ENCODE results near the gene ERFL.

ERFL gene

DNA sequence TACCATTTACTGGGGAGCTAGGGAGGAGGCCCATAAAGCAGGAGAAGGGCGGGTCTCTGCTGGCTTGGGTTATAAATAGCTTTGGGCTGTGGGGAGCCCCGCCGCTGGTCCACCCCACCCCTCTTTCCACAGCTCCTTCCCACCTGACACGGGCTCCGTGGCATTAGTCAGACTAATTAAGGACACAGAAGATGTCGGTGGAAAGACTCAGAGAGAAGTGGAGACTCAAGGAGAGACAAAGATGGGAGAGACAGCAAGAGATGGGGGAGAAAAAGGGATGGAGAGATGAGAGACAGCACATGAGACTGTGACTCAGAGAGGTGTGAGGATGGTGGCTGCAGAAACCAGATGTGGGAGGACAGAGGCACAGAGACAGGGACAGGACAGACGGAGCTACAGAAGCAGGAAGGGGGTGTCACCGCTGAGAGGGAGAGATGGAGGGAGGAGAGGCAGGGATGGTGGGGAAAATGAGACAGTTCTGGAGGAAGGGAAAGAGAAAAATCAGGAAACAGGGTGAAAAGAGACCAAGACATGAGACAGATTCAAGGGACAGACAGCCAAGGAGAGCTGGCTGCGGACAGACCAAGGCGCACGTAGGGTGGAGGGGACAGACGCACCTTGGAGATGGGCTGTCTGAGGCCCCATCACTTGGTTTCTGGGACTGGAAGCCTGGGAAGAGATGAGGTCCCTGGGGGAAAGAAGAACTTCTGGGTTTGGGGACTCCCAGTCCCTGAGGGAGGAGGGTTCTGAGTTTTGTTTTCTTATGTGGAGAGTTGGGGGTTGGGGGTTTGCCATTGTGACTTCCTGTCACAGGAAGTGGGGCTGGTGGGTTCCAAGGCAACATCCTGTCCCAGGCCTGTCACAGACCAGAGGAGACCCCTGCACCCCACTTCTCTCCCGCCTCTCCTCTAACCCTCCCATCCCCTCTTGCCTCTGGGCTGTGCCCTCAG is 41.2 kb downstream of the ERFL start:
- Histone ChIP-seq H3K27me3 (no peaks in the 10 kb centered on the region), H3K4me1 (ENCODE audit: control insufficient read depth in 1 of 2, insufficient read depth in 1 of 2, low read depth in 1 of 2, low read length in 1 of 2) (peaks cover 46 to 55% of the 10 kb centered on the region in 2 experiments), H3K36me3 (peaks cover 62% of the 10 kb centered on the region), H3K4me3 (ENCODE audit: low read depth in 1 of 2, low read length in 1 of 2) (peak overlapping the region in 1 of 2 experiments; percentile 35), H3K9me3 (no peaks in the 10 kb centered on the region), H3K27ac (peak overlapping the region; percentile 61)
- no peak for TF ChIP-seq CTCF (IDR thresholded peaks at IDR 0.05)

- no peaks in the 10 kb centered on the region for H3K27me3 ChIP-seq
- peak overlapping the region; percentile 97 for H3K27ac ChIP-seq
- H3K36me3 ChIP-seq, result peaks cover 33% of the 10 kb centered on the region
- H3K4me1 ChIP-seq (ENCODE audit: control insufficient read depth in 1 of 2, insufficient read depth in 1 of 2, low read depth in 1 of 2, low read length in 1 of 2), result peaks cover 73 to 78% of the 10 kb centered on the region in 2 experiments
- H3K4me3 ChIP-seq (ENCODE audit: low read depth in 1 of 2, low read length in 1 of 2), result peak overlapping the region; percentile 93 to 100
- TF ChIP-seq CTCF (IDR thresholded peaks at IDR 0.05), result peak; percentile 73
- no peaks in the 10 kb centered on the region for H3K9me3 ChIP-seq
Measured at GRCh38 chr19:41883821-41884733, 44.2 kb downstream of the ERFL start.

GRCh38 chr19:41883463-41883820 is 44.8 kb downstream of the ERFL start:
- Histone ChIP-seq H3K36me3 (peaks cover 27% of the 10 kb centered on the region), H3K27me3 (no peaks in the 10 kb centered on the region), H3K9me3 (no peaks in the 10 kb centered on the region)

DNA sequence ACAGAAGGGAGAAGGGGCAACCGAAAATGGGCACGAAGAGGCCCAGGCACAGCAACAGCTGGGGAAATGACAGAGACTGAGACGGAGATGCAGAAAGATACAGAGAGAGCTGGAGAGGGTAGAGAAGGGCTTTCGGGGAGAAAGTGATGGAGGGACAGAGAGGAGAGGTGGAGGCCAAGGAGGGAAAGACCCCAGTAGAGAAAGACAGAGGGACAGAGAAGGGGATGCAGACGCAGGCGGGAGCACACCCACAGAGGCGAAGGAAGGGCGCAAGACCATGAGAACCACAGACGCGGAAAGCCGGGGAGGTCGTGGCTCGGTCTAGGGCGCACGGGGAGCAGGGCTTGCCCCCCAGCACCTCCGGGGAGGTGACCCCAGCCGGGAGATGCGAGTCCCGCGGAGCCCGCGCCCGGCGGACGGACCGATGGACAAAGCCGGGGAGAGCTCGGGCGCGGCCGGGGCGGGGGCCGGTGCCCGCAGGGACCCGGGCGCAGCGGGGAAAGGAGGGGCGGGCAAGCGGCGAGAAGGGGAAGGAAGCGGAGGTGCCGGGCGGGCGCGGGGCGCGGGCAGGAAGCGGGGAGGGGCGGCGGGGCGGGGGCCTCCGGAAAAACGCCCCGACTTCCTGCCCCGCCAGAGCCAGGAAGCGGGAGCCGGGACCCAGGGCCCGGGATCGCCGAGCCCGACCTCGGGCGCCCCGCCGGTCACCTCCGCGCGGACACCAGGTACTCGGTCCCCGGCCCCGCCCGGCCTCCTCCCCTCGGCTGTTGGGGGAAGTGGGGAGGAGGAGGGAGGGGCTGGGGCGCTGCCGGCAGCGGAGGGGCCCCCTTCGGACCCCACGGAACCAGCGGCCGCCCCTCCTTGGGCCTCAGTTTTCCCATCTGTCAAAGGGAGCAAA is 45.4 kb downstream of the ERFL start, which contains the start of gene ARHGEF1:
TSS of gene ARHGEF1 (plus strand) at position 617 of the 895 bp plus-strand sequence. CDS start 4,899 bp downstream, outside the sequence.
- H3K9me3 ChIP-seq, result no peaks in the 10 kb centered on the region
- H3K4me1 ChIP-seq (ENCODE audit: control insufficient read depth in 1 of 2, insufficient read depth in 1 of 2, low read depth in 1 of 2, low read length in 1 of 2), result peaks cover 83 to 86% of the 10 kb centered on the region in 2 experiments
- H3K36me3 ChIP-seq, result peaks cover 21% of the 10 kb centered on the region
- no peaks in the 10 kb centered on the region for H3K27me3 ChIP-seq
- peak within 1 kb of the TSS; percentile 97 for H3K27ac ChIP-seq
- peak within 1 kb of the TSS; percentile 93 to 100 for H3K4me3 ChIP-seq (ENCODE audit: low read depth in 1 of 2, low read length in 1 of 2)
- no peak for TF ChIP-seq CTCF (IDR thresholded peaks at IDR 0.05)

More at GRCh38 chr19:41883463-41883820, 44.8 kb downstream of the ERFL start:
- peak overlapping the region; percentile 97 for H3K27ac ChIP-seq
- H3K4me1 ChIP-seq (ENCODE audit: control insufficient read depth in 1 of 2, insufficient read depth in 1 of 2, low read depth in 1 of 2, low read length in 1 of 2), result peaks cover 79 to 82% of the 10 kb centered on the region in 2 experiments
- no peak for TF ChIP-seq CTCF (IDR thresholded peaks at IDR 0.05)
- peak overlapping the region; percentile 93 to 100 for H3K4me3 ChIP-seq (ENCODE audit: low read depth in 1 of 2, low read length in 1 of 2)

Data from neutrophil (primary cell).